OCI-LY1 (cell line): Measurements from ENCODE around the gene IGSF5.

Experiments
- H2AFZ ChIP-seq: fragments of 200-600 bp; sonication (generic), shearing (Covaris generic); 2 replicates; pipeline ENCODE4 v1.6.0; 2014; ENCODE audit warnings: antibody characterized with exemption, mild to moderate bottlenecking, low read length
- H3F3A ChIP-seq: fragments of 200-600 bp; sonication (generic), shearing (Covaris generic); 2 replicates; pipeline ENCODE4 v1.6.0; 2014; ENCODE audit warnings: mild to moderate bottlenecking, antibody characterized with exemption, low read length, moderate library complexity; ENCODE audit not compliant: insufficient read depth
- H3K27ac ChIP-seq: fragments of 200-600 bp; sonication (generic); 2 replicates; pipeline ENCODE4 v1.5.1; 2014; ENCODE audit warnings: low read length, mixed run types, mild to moderate bottlenecking, low read depth; ENCODE audit not compliant: poor library complexity, severe bottlenecking
- H3K27me3 ChIP-seq: fragments of 200-600 bp; sonication (generic); 2 replicates; pipeline ENCODE4 v1.6.0; 2014; ENCODE audit warnings: antibody characterized with exemption, mild to moderate bottlenecking, low read length, moderate library complexity; ENCODE audit not compliant: insufficient read depth
- H3K36me3 ChIP-seq: fragments of 200-600 bp; sonication (generic); 2 replicates; pipeline ENCODE4 v1.6.1; 2014; ENCODE audit warnings: mild to moderate bottlenecking, antibody characterized with exemption, low read length, moderate library complexity, mixed read lengths; ENCODE audit not compliant: insufficient read depth
- H3K4me1 ChIP-seq: fragments of 200-600 bp; sonication (generic); 2 replicates; pipeline ENCODE4 v1.5.1; 2014; ENCODE audit warnings: mild to moderate bottlenecking, low read length, moderate library complexity; ENCODE audit not compliant: insufficient read depth, severe bottlenecking
- H3K4me2 ChIP-seq: fragments of 200-600 bp; sonication (generic), shearing (Covaris generic); 2 replicates; pipeline ENCODE4 v1.6.1; 2014; ENCODE audit warnings: low read length
- H3K4me3 ChIP-seq: fragments of 200-600 bp; sonication (generic); 2 replicates; pipeline ENCODE4 v1.5.1; 2014; ENCODE audit warnings: low read length, low read depth, mild to moderate bottlenecking, mixed read lengths; ENCODE audit not compliant: poor library complexity, severe bottlenecking
- H3K79me2 ChIP-seq: fragments of 200-600 bp; shearing (Covaris generic); 2 replicates; pipeline ENCODE4 v1.6.1; 2016; ENCODE audit warnings: mixed run types, low read length, mixed read lengths; ENCODE audit not compliant: insufficient read depth
- H3K9ac ChIP-seq: fragments of 200-600 bp; sonication (generic), shearing (Covaris generic); 2 replicates; pipeline ENCODE4 v1.6.1; 2014; ENCODE audit warnings: mild to moderate bottlenecking, low read length, mixed read lengths
- H3K9me2 ChIP-seq: fragments of 200-600 bp; sonication (generic), shearing (Covaris generic); 2 replicates; pipeline ENCODE4 v1.6.1; 2014; ENCODE audit warnings: low read depth, mild to moderate bottlenecking, low read length, mixed read lengths
- H3K9me3 ChIP-seq: fragments of 200-600 bp; shearing (Covaris generic); 2 replicates; pipeline ENCODE4 v1.6.1; 2014; ENCODE audit warnings: low read length, mixed read lengths
- H4K20me1 ChIP-seq: fragments of 200-600 bp; sonication (generic), shearing (Covaris generic); 2 replicates; pipeline ENCODE4 v1.6.0; 2016; ENCODE audit warnings: mild to moderate bottlenecking, low read length; ENCODE audit not compliant: insufficient read depth
- CTCF ChIP-seq: fragments of 200-600 bp; sonication (generic), shearing (Covaris generic); IDR thresholded peaks from 2 replicates; pipeline ENCODE4 v1.5.1; 2017; ENCODE audit warnings: mild to moderate bottlenecking, antibody characterized with exemption, low read length, moderate library complexity, mixed read lengths
- EZH2 ChIP-seq: fragments of 200-600 bp; sonication (generic), shearing (Covaris generic); IDR thresholded peaks from 2 replicates; pipeline ENCODE4 v1.8.0; 2017; ENCODE audit warnings: borderline replicate concordance, mixed run types, mild to moderate bottlenecking, antibody characterized with exemption, low read length, moderate library complexity, mixed read lengths

IGSF5 gene

GRCh38 chr21:39837861-39838359 is 92.9 kb downstream of the IGSF5 start:
- Histone ChIP-seq H3K9me2 (no peaks in the 10 kb centered on the region), H3K27ac (no peak overlapping the region), H3K4me2 (no peak overlapping the region), H4K20me1 (no peaks in the 10 kb centered on the region), H3K9me3 (no peaks in the 10 kb centered on the region), H3F3A (no peaks in the 10 kb centered on the region), H2AFZ (no peak overlapping the region), H3K9ac (no peak overlapping the region), H3K4me1 (no peaks in the 10 kb centered on the region), H3K4me3 (no peak overlapping the region), H3K79me2 (no peaks in the 10 kb centered on the region), H3K36me3 (no peaks in the 10 kb centered on the region), H3K27me3 (no peaks in the 10 kb centered on the region)
- TF ChIP-seq CTCF = no peak
- no peak for TF ChIP-seq EZH2

DNA sequence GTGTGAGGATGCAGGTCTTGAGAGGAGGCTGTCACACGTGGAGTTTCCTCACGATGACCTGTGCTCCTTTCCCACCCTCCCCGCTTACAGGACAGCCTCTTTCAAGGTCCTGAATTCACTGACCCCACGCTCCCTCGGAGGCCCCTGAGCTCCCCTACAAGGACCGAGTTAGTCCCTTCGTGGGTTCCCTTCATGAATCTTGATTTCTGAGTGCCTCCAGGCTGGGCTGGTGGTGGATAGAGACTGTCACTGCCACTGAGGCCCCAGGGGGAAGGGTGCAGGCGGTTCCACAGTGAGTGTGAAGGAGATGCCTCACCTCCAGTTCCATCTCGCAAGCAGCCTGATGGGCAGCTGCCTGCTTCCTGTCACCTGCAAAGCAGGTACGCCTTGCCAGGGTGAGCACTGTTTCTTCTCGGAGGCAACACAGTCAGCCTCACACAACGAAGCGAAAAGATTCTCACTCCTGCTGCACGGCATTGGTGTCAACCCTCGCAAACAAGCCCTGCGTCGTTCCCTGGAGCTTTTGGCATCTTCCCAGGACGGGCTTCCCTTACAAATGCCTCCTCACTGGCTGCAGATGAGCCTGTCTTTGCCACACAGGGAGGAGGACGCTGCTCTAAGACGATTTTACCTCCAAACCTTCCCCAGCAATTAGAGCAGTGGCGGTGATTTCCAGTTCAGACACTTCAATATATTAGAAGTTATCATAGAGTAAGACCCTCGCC is 95.6 kb downstream of the IGSF5 start:
- no peak overlapping the region for H2AFZ ChIP-seq
- no peak overlapping the region for H3K4me3 ChIP-seq
- no peak overlapping the region for H3K4me2 ChIP-seq
- H3K9ac ChIP-seq = no peak overlapping the region
- H3K36me3 ChIP-seq = no peaks in the 10 kb centered on the region
- H3K79me2 ChIP-seq = no peaks in the 10 kb centered on the region
- H4K20me1 ChIP-seq = no peaks in the 10 kb centered on the region
- no peaks in the 10 kb centered on the region for H3K27me3 ChIP-seq
- H3K27ac ChIP-seq = no peak overlapping the region
- H3K4me1 ChIP-seq = no peaks in the 10 kb centered on the region
- H3K9me3 ChIP-seq = no peaks in the 10 kb centered on the region
- H3F3A ChIP-seq = no peaks in the 10 kb centered on the region
- H3K9me2 ChIP-seq = no peaks in the 10 kb centered on the region
- no peak for TF ChIP-seq EZH2
- no peak for TF ChIP-seq CTCF

DNA sequence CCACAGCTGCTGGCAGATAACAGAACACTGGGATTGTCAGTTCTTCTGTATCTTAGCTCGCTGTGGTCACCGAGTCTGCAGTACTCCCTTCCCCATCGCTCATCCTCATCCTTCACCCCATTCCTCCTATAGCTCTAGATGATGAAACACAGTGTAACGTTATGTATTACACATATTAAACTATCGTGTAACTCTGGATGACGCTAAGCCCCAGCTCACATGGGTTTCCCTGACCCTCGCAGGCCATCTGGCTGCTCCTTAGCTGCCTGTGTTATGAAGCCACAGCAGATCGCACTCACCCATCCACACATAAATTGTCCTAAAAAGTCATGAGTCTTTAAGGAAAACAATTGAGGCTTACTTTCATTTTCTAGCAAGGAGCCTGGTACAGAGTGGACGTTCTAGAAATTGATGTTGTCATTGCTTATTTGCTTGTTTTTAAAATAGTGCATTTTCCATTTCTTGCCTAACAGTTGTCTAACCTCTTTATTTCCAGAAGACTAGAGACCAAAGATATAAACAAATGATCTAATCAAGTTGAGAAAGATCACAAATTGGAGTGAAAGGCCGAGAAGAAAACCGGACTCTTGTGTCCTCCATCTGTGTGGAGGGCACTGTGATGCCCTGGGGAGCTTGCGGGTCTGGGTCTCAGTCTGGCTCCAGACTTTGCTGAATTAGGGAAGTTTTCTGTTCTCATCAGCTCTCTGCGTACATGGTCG is 97.9 kb downstream of the IGSF5 start:
- H3K79me2 ChIP-seq = no peaks in the 10 kb centered on the region
- no peaks in the 10 kb centered on the region for H3K9me3 ChIP-seq
- no peak overlapping the region for H3K4me3 ChIP-seq
- no peaks in the 10 kb centered on the region for H4K20me1 ChIP-seq
- no peak overlapping the region for H3K27ac ChIP-seq
- H3K9ac ChIP-seq = no peak overlapping the region
- TF ChIP-seq CTCF (no peak), EZH2 (no peak)
- no peaks in the 10 kb centered on the region for H3K36me3 ChIP-seq
- H3F3A ChIP-seq = no peaks in the 10 kb centered on the region
- no peaks in the 10 kb centered on the region for H3K4me1 ChIP-seq
- no peaks in the 10 kb centered on the region for H3K27me3 ChIP-seq
- no peak overlapping the region for H2AFZ ChIP-seq
- H3K4me2 ChIP-seq = no peak overlapping the region
- H3K9me2 ChIP-seq = no peaks in the 10 kb centered on the region
